Measurements from ENCODE around the gene PSD4.

PSD4 gene

DNA sequence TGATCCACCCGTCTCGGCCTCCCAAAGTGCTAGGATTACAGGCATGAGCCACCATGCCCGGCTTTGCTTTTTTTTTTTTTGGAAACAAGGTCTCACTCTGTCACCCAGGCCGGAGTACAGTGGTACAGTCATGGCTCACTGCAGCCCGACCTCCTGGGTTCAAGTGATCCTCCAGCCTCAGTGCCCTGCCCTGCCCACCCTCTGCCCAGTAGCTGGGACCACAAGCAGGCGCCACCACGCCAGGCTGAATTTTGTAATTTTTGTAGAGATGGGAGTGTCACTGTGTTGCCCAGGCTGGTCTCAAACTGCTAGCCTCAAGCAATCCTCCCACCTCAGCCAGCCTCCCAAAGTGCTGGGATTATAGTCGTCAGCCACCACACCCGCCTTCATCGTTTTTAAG, 11.6 kb upstream of the PSD4 start:
- no peak for TF ChIP-seq EZH2phosphoT487 (IDR thresholded peaks at IDR 0.05; ENCODE audit: borderline replicate concordance)
- TF ChIP-seq, protein P1, sequence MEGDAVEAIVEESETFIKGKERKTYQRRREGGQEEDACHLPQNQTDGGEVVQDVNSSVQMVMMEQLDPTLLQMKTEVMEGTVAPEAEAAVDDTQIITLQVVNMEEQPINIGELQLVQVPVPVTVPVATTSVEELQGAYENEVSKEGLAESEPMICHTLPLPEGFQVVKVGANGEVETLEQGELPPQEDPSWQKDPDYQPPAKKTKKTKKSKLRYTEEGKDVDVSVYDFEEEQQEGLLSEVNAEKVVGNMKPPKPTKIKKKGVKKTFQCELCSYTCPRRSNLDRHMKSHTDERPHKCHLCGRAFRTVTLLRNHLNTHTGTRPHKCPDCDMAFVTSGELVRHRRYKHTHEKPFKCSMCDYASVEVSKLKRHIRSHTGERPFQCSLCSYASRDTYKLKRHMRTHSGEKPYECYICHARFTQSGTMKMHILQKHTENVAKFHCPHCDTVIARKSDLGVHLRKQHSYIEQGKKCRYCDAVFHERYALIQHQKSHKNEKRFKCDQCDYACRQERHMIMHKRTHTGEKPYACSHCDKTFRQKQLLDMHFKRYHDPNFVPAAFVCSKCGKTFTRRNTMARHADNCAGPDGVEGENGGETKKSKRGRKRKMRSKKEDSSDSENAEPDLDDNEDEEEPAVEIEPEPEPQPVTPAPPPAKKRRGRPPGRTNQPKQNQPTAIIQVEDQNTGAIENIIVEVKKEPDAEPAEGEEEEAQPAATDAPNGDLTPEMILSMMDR (conservative IDR thresholded peaks at IDR 0.05; ENCODE audit: low read length): no peak
- H3K36me3 ChIP-seq (ENCODE audit: insufficient read depth, low read length): no peaks in the 10 kb centered on the region
- no peaks in the 10 kb centered on the region for H3K9me3 ChIP-seq (ENCODE audit: insufficient read depth, low read depth, low read length)
- H2AFZ ChIP-seq (ENCODE audit: low read length): no peak overlapping the region
- no peaks in the 10 kb centered on the region for H3K27me3 ChIP-seq (ENCODE audit: insufficient read depth, low read length, poor library complexity, severe bottlenecking)
- H3K79me2 ChIP-seq (ENCODE audit: insufficient read depth, low read length): no peaks in the 10 kb centered on the region
- no peaks in the 10 kb centered on the region for H3K9me2 ChIP-seq (replicated peaks; ENCODE audit: low read depth, low read length)
- H4K20me1 ChIP-seq (ENCODE audit: insufficient read depth, low read length, poor library complexity, severe bottlenecking): no peaks in the 10 kb centered on the region
- H3K4me3 ChIP-seq (ENCODE audit: low read length, poor library complexity, severe bottlenecking): no peak overlapping the region
- H3K4me1 ChIP-seq (ENCODE audit: insufficient read depth, low read length, poor library complexity, severe bottlenecking): peaks cover 13% of the 10 kb centered on the region
- H3K4me2 ChIP-seq (ENCODE audit: low read depth, low read length, poor library complexity, severe bottlenecking): no peak overlapping the region
- H3F3A ChIP-seq (ENCODE audit: low read depth): no peaks in the 10 kb centered on the region
- no peak overlapping the region for H3K9ac ChIP-seq (ENCODE audit: low read depth, low read length, poor library complexity, severe bottlenecking)

DNA sequence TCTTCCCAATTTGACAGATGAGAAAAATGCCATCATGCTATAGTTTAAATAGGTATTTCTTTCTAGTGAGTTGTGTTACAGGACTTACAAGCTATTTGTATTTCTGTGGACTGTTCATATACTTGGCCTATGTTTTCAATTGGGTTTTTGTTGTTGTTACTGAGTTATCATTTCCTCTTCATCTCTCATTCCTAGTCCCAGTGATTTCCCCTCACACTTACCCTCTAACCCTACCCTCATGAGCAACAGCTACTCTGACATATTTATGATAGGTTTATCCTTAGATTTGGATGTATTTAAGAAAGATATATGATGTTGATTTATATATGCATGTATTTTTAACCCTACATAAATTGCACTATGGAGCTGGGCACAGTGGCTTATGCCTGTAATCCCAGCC, 10.9 kb upstream of the PSD4 start:
- H3K4me3 ChIP-seq (ENCODE audit: low read length, poor library complexity, severe bottlenecking): no peak overlapping the region
- H3K27me3 ChIP-seq (ENCODE audit: insufficient read depth, low read length, poor library complexity, severe bottlenecking): no peaks in the 10 kb centered on the region
- no peak overlapping the region for H3K9ac ChIP-seq (ENCODE audit: low read depth, low read length, poor library complexity, severe bottlenecking)
- H2AFZ ChIP-seq (ENCODE audit: low read length): no peak overlapping the region
- TF ChIP-seq, protein P1 (conservative IDR thresholded peaks at IDR 0.05; ENCODE audit: low read length): no peak
- no peak for TF ChIP-seq EZH2phosphoT487 (IDR thresholded peaks at IDR 0.05; ENCODE audit: borderline replicate concordance)
- H3K36me3 ChIP-seq (ENCODE audit: insufficient read depth, low read length): no peaks in the 10 kb centered on the region
- no peaks in the 10 kb centered on the region for H3F3A ChIP-seq (ENCODE audit: low read depth)
- no peaks in the 10 kb centered on the region for H3K9me3 ChIP-seq (ENCODE audit: insufficient read depth, low read depth, low read length)
- no peaks in the 10 kb centered on the region for H4K20me1 ChIP-seq (ENCODE audit: insufficient read depth, low read length, poor library complexity, severe bottlenecking)
- no peaks in the 10 kb centered on the region for H3K9me2 ChIP-seq (replicated peaks; ENCODE audit: low read depth, low read length)
- peaks cover 15% of the 10 kb centered on the region for H3K4me1 ChIP-seq (ENCODE audit: insufficient read depth, low read length, poor library complexity, severe bottlenecking)
- no peaks in the 10 kb centered on the region for H3K79me2 ChIP-seq (ENCODE audit: insufficient read depth, low read length)
- no peak overlapping the region for H3K4me2 ChIP-seq (ENCODE audit: low read depth, low read length, poor library complexity, severe bottlenecking)

GRCh38 chr2:113164215-113164929, 9.4 kb upstream of the PSD4 start:
- Histone ChIP-seq H3F3A (ENCODE audit: low read depth) (no peaks in the 10 kb centered on the region), H3K79me2 (ENCODE audit: insufficient read depth, low read length) (no peaks in the 10 kb centered on the region), H2AFZ (ENCODE audit: low read length) (no peak overlapping the region), H3K4me2 (ENCODE audit: low read depth, low read length, poor library complexity, severe bottlenecking) (no peak overlapping the region), H3K36me3 (ENCODE audit: insufficient read depth, low read length) (no peaks in the 10 kb centered on the region), H3K4me3 (ENCODE audit: low read length, poor library complexity, severe bottlenecking) (no peak overlapping the region), H3K9me2 (replicated peaks; ENCODE audit: low read depth, low read length) (no peaks in the 10 kb centered on the region), H3K9me3 (ENCODE audit: insufficient read depth, low read depth, low read length) (no peaks in the 10 kb centered on the region), H3K27me3 (ENCODE audit: insufficient read depth, low read length, poor library complexity, severe bottlenecking) (no peaks in the 10 kb centered on the region), H3K9ac (ENCODE audit: low read depth, low read length, poor library complexity, severe bottlenecking) (no peak overlapping the region), H4K20me1 (ENCODE audit: insufficient read depth, low read length, poor library complexity, severe bottlenecking) (no peaks in the 10 kb centered on the region), H3K4me1 (ENCODE audit: insufficient read depth, low read length, poor library complexity, severe bottlenecking) (peaks cover 25% of the 10 kb centered on the region)
- TF ChIP-seq, protein P1 (conservative IDR thresholded peaks at IDR 0.05; ENCODE audit: low read length): no peak
- TF ChIP-seq EZH2phosphoT487 (IDR thresholded peaks at IDR 0.05; ENCODE audit: borderline replicate concordance): no peak

All from Loucy (cell line).